CD4-positive, alpha-beta T cell treated with Interleukin-1 beta for 1 hour (primary cell): ENCODE results near the gene LGALS7.

Experiments used
- DNase-seq, 2 donors: peaks; one replicate each; pipeline ENCODE4 v3.0.0-alpha.2; 2020 to 2022

The LGALS7 gene

GRCh38 chr19:38725469-38726283 is 47.6 kb downstream of the LGALS7 start:
- no peak for DNase-seq

- DNase-seq: no peak
These were observed 49.1 kb downstream of the LGALS7 start for GRCh38 chr19:38723990-38724854.

- no peak for DNase-seq
These were observed 49.7 kb downstream of the LGALS7 start for GRCh38 chr19:38723606-38723965.

- no peak for DNase-seq
These were observed 50.2 kb downstream of the LGALS7 start for GRCh38 chr19:38722947-38723605.

- DNase-seq: no peak
These were observed 51.1 kb downstream of the LGALS7 start for GRCh38 chr19:38721979-38722773.

- DNase-seq: no peak
These were observed 51.8 kb downstream of the LGALS7 start for GRCh38 chr19:38721496-38721895.
